ENCODE measurements around the gene PTCH1. TPM values are rescaled to one million over a fixed set of nuclear protein-coding genes. Genes with fewer than 3 reads are reported as not detected.

PTCH1 gene
- total RNA-seq, 1 experiment from 2014 or later = 6.6 TPM

GRCh38 chr9:95497772-95498171 is 19.0 kb downstream of the PTCH1 start:
- intact Hi-C loops (cut with micrococcal nuclease; ENCODE audit: unreplicated experiment) = no loop called here
- no peak overlapping the region for H3K4me3 ChIP-seq (ENCODE audit: low read depth in 2 of 2, low read length in 2 of 2)
- no peaks in the 10 kb centered on the region for H3K27me3 ChIP-seq (ENCODE audit: control insufficient read depth, insufficient read depth, low read length)
- no TSS peak for BruUV-seq (replicated peaks)
- H3K27ac ChIP-seq (ENCODE audit: low read length) = no peak overlapping the region
- DNase-seq (ENCODE audit: low read depth, low spot score) (no peak), ATAC-seq (no peak)
- ChIA-PET POLR2A (no interaction called here), CTCF (no interaction called here)
- no peaks in the 10 kb centered on the region for H3K36me3 ChIP-seq (ENCODE audit: control insufficient read depth, insufficient read depth, low read length)
- in situ Hi-C loops (cut with HindIII; ENCODE audit: low pct_unique_long_range_greater_than_20kb, low sequenced_read_pairs) = no loop called here
- H3K9me3 ChIP-seq (ENCODE audit: control insufficient read depth, insufficient read depth, low read depth, low read length) = no peaks in the 10 kb centered on the region
- TF ChIP-seq SIN3A (IDR thresholded peaks at IDR 0.05; ENCODE audit: borderline replicate concordance, insufficient read depth, low read depth, low read length) (no peak), REST (IDR thresholded peaks at IDR 0.05; ENCODE audit: insufficient read depth in 1 of 2, low read depth in 2 of 2, low read length in 1 of 2) (no peak), TCF7L2 (IDR thresholded peaks at IDR 0.05; ENCODE audit: low read depth, low read length) (no peak), POLR2AphosphoS5 (IDR thresholded peaks at IDR 0.05; ENCODE audit: low read depth, low read length) (no peak), CTCF (IDR thresholded peaks at IDR 0.05) (no peak)
- no peaks in the 10 kb centered on the region for H3K4me1 ChIP-seq (ENCODE audit: control insufficient read depth, insufficient read depth, low read length)

- Histone ChIP-seq H3K4me3 (ENCODE audit: low read depth in 2 of 2, low read length in 2 of 2) (no peak overlapping the region), H3K27me3 (ENCODE audit: control insufficient read depth, insufficient read depth, low read length) (no peaks in the 10 kb centered on the region), H3K27ac (ENCODE audit: low read length) (no peak overlapping the region), H3K4me1 (ENCODE audit: control insufficient read depth, insufficient read depth, low read length) (no peaks in the 10 kb centered on the region), H3K36me3 (ENCODE audit: control insufficient read depth, insufficient read depth, low read length) (no peaks in the 10 kb centered on the region), H3K9me3 (ENCODE audit: control insufficient read depth, insufficient read depth, low read depth, low read length) (no peaks in the 10 kb centered on the region)
- ChIA-PET POLR2A (no interaction called here), CTCF (no interaction called here)
- intact Hi-C loops (cut with micrococcal nuclease; ENCODE audit: unreplicated experiment) (no loop called here), in situ Hi-C loops (cut with HindIII; ENCODE audit: low pct_unique_long_range_greater_than_20kb, low sequenced_read_pairs) (no loop called here)
- ATAC-seq (no peak), DNase-seq (ENCODE audit: low read depth, low spot score) (no peak)
- TF ChIP-seq REST (IDR thresholded peaks at IDR 0.05; ENCODE audit: insufficient read depth in 1 of 2, low read depth in 2 of 2, low read length in 1 of 2) (no peak), POLR2AphosphoS5 (IDR thresholded peaks at IDR 0.05; ENCODE audit: low read depth, low read length) (no peak), SIN3A (IDR thresholded peaks at IDR 0.05; ENCODE audit: borderline replicate concordance, insufficient read depth, low read depth, low read length) (no peak), CTCF (IDR thresholded peaks at IDR 0.05) (no peak), TCF7L2 (IDR thresholded peaks at IDR 0.05; ENCODE audit: low read depth, low read length) (no peak)
- BruUV-seq (replicated peaks) = no TSS peak
These were observed 20.1 kb downstream of the PTCH1 start for GRCh38 chr9:95496687-95497086.

All from Panc1 (cell line).